Measurements from ENCODE around the gene SRPX. TPM values are rescaled to one million over a fixed set of nuclear protein-coding genes. Genes with fewer than 3 reads are reported as not detected.

The SRPX gene
- total RNA-seq, 2 donors from 2014 or later, result 11.9 to 26.0 TPM

GRCh38 chrX:38106991-38107655, 113.5 kb downstream of the SRPX start:
- peak; percentile 78 for ATAC-seq
- intact Hi-C loops (cut with DNase I, micrococcal nuclease), result no loop called here
- DNase-seq, result no peak

GRCh38 chrX:38105216-38105725, 115.4 kb downstream of the SRPX start:
- intact Hi-C loops (cut with DNase I, micrococcal nuclease), result no loop called here
- ATAC-seq, result no peak
- no peak for DNase-seq

- ATAC-seq (no peak), DNase-seq (no peak)
- intact Hi-C loops (cut with DNase I, micrococcal nuclease), result no loop called here
Observed at GRCh38 chrX:38103857-38104812, 116.5 kb downstream of the SRPX start.

GRCh38 chrX:38102875-38103274, 117.8 kb downstream of the SRPX start:
- no peak for ATAC-seq
- no peak for DNase-seq
- intact Hi-C loops (cut with DNase I, micrococcal nuclease), result no loop called here

GRCh38 chrX:38102240-38102639, 118.4 kb downstream of the SRPX start:
- intact Hi-C loops (cut with DNase I, micrococcal nuclease), result no loop called here
- no peak for ATAC-seq
- DNase-seq, result no peak

- DNase-seq (no peak), ATAC-seq (no peak)
- intact Hi-C loops (cut with DNase I, micrococcal nuclease), result no loop called here
Observed at GRCh38 chrX:38099688-38100087, 121.0 kb downstream of the SRPX start.

Other genes starting within 250 kb of the SRPX start
- 10 to 100 TPM in 1 of 2 donors, 1 to 10 TPM in 1; 10.0 to 15.6 TPM for gene SYTL5, start 214.3 kb downstream of the SRPX start, total RNA-seq
- 10 to 100 TPM in 1 of 2 donors, 1 to 10 TPM in 1; 7.8 to 14.1 TPM for gene RPGR, start 106.6 kb upstream of the SRPX start, total RNA-seq
- gene OTC, start 131.7 kb upstream of the SRPX start, total RNA-seq, result 1 to 10 TPM; 1.5 to 5.8 TPM

All from left colon (tissue), 2 donors.